Measurements from ENCODE around the gene SLC9A5.

Gene SLC9A5

DNA sequence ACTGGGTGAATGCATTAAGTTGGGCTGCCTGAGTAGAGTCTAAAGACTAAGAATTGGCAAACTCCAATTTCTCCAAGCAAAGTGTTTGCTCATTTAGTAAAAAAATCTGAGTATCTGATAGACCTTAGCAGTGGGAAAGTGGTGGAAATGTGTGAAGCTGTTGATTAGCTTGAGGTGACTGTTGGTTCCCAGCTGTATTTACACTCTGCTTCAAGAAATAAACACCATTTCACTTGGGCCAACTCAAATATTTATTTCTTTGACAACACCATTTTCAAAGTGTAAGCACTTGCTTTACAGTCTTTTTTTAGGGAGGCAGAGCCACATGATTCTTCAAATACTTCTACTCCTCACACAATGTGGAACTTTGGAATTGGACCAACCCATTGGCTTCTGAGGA lies 69.1 kb downstream of the SLC9A5 start:
- no peak for DNase-seq

Measured in stimulated activated naive CD4-positive, alpha-beta T cell treated with Interleukin-2 at 50 U/mL for 16 hours (primary cell).